ENCODE data around the gene TM4SF18. TPM values are rescaled to one million over a fixed set of nuclear protein-coding genes. Genes with fewer than 3 reads are reported as not detected.

TM4SF18 gene
- polyA plus RNA-seq, 1 of the 3 experiments (the other 2 are of a cell fraction), result 0.30 TPM

DNA sequence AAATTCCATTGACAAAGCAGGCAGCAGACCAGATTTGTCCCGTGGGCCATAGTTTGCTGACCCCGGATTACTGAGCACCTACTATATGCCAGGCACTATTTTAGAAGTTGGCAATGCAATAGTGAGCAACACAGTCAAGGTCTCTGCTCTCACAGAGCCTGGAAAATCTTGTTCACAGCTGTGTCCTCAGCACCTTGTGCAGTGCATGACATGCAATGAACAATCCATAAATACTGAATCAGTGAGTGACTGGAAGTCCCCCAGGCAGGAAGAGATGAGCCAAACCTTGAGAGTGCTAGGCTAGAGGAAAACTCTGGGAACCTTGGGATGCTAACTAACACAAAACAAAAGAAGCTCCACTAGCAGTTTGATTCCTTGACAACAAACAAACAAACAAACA lies 29.6 kb upstream of the TM4SF18 start:
- Histone ChIP-seq H3K4me2 (no peak overlapping the region), H3K9ac (no peak overlapping the region), H2AFZ (ENCODE audit: low read depth) (no peak overlapping the region), H3K4me3 (ENCODE audit: low read depth in 2 of 2, low read length in 1 of 2) (no peak overlapping the region), H3K27ac (ENCODE audit: low read depth in 2 of 2, low read length in 1 of 2) (no peak overlapping the region), H3K79me2 (ENCODE audit: insufficient read depth) (no peaks in the 10 kb centered on the region), H3K9me3 (no peaks in the 10 kb centered on the region), H3K27me3 (ENCODE audit: insufficient read depth) (no peaks in the 10 kb centered on the region), H3K9me2 (no peaks in the 10 kb centered on the region), H3K4me1 (ENCODE audit: control insufficient read depth in 1 of 2, insufficient read depth in 2 of 2, low read depth in 1 of 2, low read length in 1 of 2) (0 out of 4 replicates have a peak, but pooled peaks cover 0 to 8% of the 10 kb centered on the region in 2 experiments), H3F3A (replicated peaks; ENCODE audit: insufficient read depth) (peaks cover 15% of the 10 kb centered on the region), H4K20me1 (ENCODE audit: insufficient read depth) (no peaks in the 10 kb centered on the region), H3K36me3 (replicated peaks in 1 of 2; ENCODE audit: control insufficient read depth in 1 of 2, insufficient read depth in 2 of 2, low read length in 1 of 2) (no peaks in the 10 kb centered on the region)
- 53% methylated on average over 2 of the region's 2 CpGs for WGBS (ENCODE audit: low lambda C conversion rate)
- CTCF ChIA-PET, result interaction anchor here (2.0 kb wide), 1 partner anchor 118 kb away, joined by 5 read pairs; no protein-coding TSS in a partner anchor
- TF ChIP-seq YY1 (IDR thresholded peaks at IDR 0.05; ENCODE audit: low read depth) (no peak), USF1 (IDR thresholded peaks at IDR 0.05; ENCODE audit: borderline replicate concordance, low read depth) (no peak), IRF3 (IDR thresholded peaks at IDR 0.05; ENCODE audit: low read depth, low read length) (no peak), REST (IDR thresholded peaks at IDR 0.05; ENCODE audit: low read depth, low read length) (no peak), MEF2A (IDR thresholded peaks at IDR 0.05; ENCODE audit: borderline replicate concordance, low read depth) (no peak), EZH2phosphoT487 (IDR thresholded peaks at IDR 0.05; ENCODE audit: borderline replicate concordance, low read depth) (no peak), JUND (IDR thresholded peaks at IDR 0.05) (no peak), RFX5 (IDR thresholded peaks at IDR 0.05; ENCODE audit: low read length) (no peak), TCF12 (IDR thresholded peaks at IDR 0.05) (no peak), GATA2 (CRISPR knock-in tag; IDR thresholded peaks at IDR 0.05) (no peak), GABPA (IDR thresholded peaks at IDR 0.05; ENCODE audit: low read depth) (no peak), TEAD4 (IDR thresholded peaks at IDR 0.05; ENCODE audit: borderline replicate concordance, insufficient read depth) (no peak)
- TF ChIP-seq, protein P1, sequence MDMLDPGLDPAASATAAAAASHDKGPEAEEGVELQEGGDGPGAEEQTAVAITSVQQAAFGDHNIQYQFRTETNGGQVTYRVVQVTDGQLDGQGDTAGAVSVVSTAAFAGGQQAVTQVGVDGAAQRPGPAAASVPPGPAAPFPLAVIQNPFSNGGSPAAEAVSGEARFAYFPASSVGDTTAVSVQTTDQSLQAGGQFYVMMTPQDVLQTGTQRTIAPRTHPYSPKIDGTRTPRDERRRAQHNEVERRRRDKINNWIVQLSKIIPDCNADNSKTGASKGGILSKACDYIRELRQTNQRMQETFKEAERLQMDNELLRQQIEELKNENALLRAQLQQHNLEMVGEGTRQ (IDR thresholded peaks at IDR 0.05; ENCODE audit: borderline replicate concordance, low read depth, low read length), result no peak
- no peak for DNase-seq
- POLR2A ChIA-PET, result no interaction called here
